Liver (tissue), 9 donors: Measurements from ENCODE around the gene MS4A8. TPM values are rescaled to one million over a fixed set of nuclear protein-coding genes. Genes with fewer than 3 reads are reported as not detected.

Experiments
- DNase-seq: peaks from one replicate; pipeline ENCODE4 v3.0.0-alpha.2; 2017; ENCODE audit warnings: low spot score
- H3K27ac ChIP-seq, 2 donors: one replicate each; pipeline ENCODE4 v1.7.0; 2013; ENCODE audit warnings: inconsistent platforms in 2 of 2, low read length in 2 of 2, control low read depth in 1 of 2, low read depth in 1 of 2, mild to moderate bottlenecking in 1 of 2
- H3K27me3 ChIP-seq, 4 donors: one replicate each; pipeline versions ENCODE4 v1.6.1 to v1.7.0; 2013; ENCODE audit warnings: low read length in 3 of 4, inconsistent platforms in 1 of 4, mild to moderate bottlenecking in 1 of 4, moderate library complexity in 1 of 4; ENCODE audit not compliant: control insufficient read depth in 4 of 4, insufficient read depth in 4 of 4
- H3K36me3 ChIP-seq, 4 donors: one replicate each; pipeline versions ENCODE4 v1.6.1 to v1.7.0; 2013; ENCODE audit warnings: low read length in 3 of 4, mild to moderate bottlenecking in 3 of 4, low read depth in 1 of 4, moderate library complexity in 1 of 4; ENCODE audit not compliant: control insufficient read depth in 4 of 4, insufficient read depth in 3 of 4
- H3K4me1 ChIP-seq, 4 donors: one replicate each; pipeline versions ENCODE4 v1.6.1 to v1.7.0; 2013; ENCODE audit warnings: low read length in 3 of 4, mild to moderate bottlenecking in 3 of 4, moderate library complexity in 1 of 4; ENCODE audit not compliant: control insufficient read depth in 4 of 4, insufficient read depth in 4 of 4
- H3K4me3 ChIP-seq, 3 donors: one replicate each; pipeline versions ENCODE4 v1.6.1 to v1.7.0; 2013; ENCODE audit warnings: low read length in 3 of 3, control low read depth in 1 of 3, low read depth in 1 of 3, mild to moderate bottlenecking in 1 of 3
- H3K9ac ChIP-seq, 2 donors: one replicate each; pipeline ENCODE4 v1.7.0; 2013; ENCODE audit warnings: low read length in 2 of 2, mild to moderate bottlenecking in 2 of 2, moderate library complexity in 2 of 2, control low read depth in 1 of 2, low read depth in 1 of 2
- H3K9me3 ChIP-seq, 4 donors: one replicate each; pipeline versions ENCODE4 v1.6.1 to v1.7.0; 2013; ENCODE audit warnings: low read length in 3 of 4; ENCODE audit not compliant: control insufficient read depth in 4 of 4
- ATF3 ChIP-seq: IDR thresholded peaks from 2 replicates; pipeline ENCODE4 v1.6.1; 2016; ENCODE audit warnings: antibody characterized with exemption
- CTCF ChIP-seq: fragments of 150-350 bp; IDR thresholded peaks from 2 replicates; pipeline ENCODE4 v1.5.1; 2017; ENCODE audit warnings: improper control_type of control experiment, low read depth, low read length; ENCODE audit not compliant: missing input control
- EGR1 ChIP-seq, 2 donors: IDR thresholded peaks; 2 replicates each; pipeline ENCODE4 v1.6.1; 2016 to 2018; ENCODE audit warnings: antibody characterized with exemption in 2 of 2, low read depth in 2 of 2
- FOXA1 ChIP-seq: IDR thresholded peaks from 2 replicates; pipeline ENCODE4 v1.6.1; 2016; ENCODE audit warnings: antibody characterized with exemption
- FOXA2 ChIP-seq: IDR thresholded peaks from 2 replicates; pipeline ENCODE4 v1.6.1; 2016; ENCODE audit warnings: antibody characterized with exemption
- GABPA ChIP-seq, 2 donors: IDR thresholded peaks in 1 of 2; conservative IDR thresholded peaks in 1 of 2; 2 replicates each; pipeline ENCODE4 v1.6.1; 2016; ENCODE audit warnings: antibody characterized with exemption in 2 of 2, mild to moderate bottlenecking in 1 of 2, moderate library complexity in 1 of 2
- HNF4G ChIP-seq: IDR thresholded peaks from 2 replicates; pipeline ENCODE4 v1.6.1; 2016; ENCODE audit warnings: antibody characterized with exemption
- JUND ChIP-seq, 2 donors: IDR thresholded peaks; 2 replicates each; pipeline ENCODE4 v1.6.1; 2016; ENCODE audit warnings: antibody characterized with exemption in 2 of 2
- MAX ChIP-seq: IDR thresholded peaks from 2 replicates; pipeline ENCODE4 v1.6.1; 2016; ENCODE audit warnings: antibody characterized with exemption
- NR2F2 ChIP-seq: IDR thresholded peaks from 2 replicates; pipeline ENCODE4 v1.6.1; 2016; ENCODE audit warnings: antibody characterized with exemption
- RAD21 ChIP-seq, 2 donors: IDR thresholded peaks; 2 replicates each; pipeline ENCODE4 v1.6.1; 2016; ENCODE audit warnings: antibody characterized with exemption in 2 of 2, mild to moderate bottlenecking in 2 of 2
- RXRA ChIP-seq, 2 donors: IDR thresholded peaks; 2 replicates each; pipeline ENCODE4 v1.6.1; 2017 to 2018; ENCODE audit warnings: antibody characterized with exemption in 2 of 2, mild to moderate bottlenecking in 1 of 2
- SP1 ChIP-seq: IDR thresholded peaks from 2 replicates; pipeline ENCODE4 v1.6.1; 2018; ENCODE audit warnings: antibody characterized with exemption, mild to moderate bottlenecking
- TAF1 ChIP-seq: conservative IDR thresholded peaks from 2 replicates; pipeline ENCODE4 v1.6.1; 2016; ENCODE audit warnings: antibody characterized with exemption, mild to moderate bottlenecking
- YY1 ChIP-seq: IDR thresholded peaks from 2 replicates; pipeline ENCODE4 v1.6.1; 2016; ENCODE audit warnings: antibody characterized with exemption, mild to moderate bottlenecking
- WGBS: extraction: QIAGEN DNeasy Blood & Tissue Kit; methylation state at CpG from one replicate; pipeline ENCODE4 v1.1.7; 2013; 5-methylcytosine and 5-hydroxymethylcytosine counted together
- polyA plus RNA-seq, 2 donors: library from polyadenylated mRNA; stranded (reverse) in 1 of 2; unstranded in 1 of 2; fragments of 200-250 nt in 1 of 2; fragments of >200 nt in 1 of 2; fragmentation: Nextera tagmentation in 1 of 2; extraction: Ambion mirVana in 1 of 2; gene quantifications; one replicate each; pipeline versions ENCODE4 v1.2.1 to v1.2.3, GENCODE V29; 2013 to 2015
- total RNA-seq, 2 donors: library from RNA; depleted of rRNA; stranded (reverse); fragments of >200 nt; gene quantifications; one replicate each; pipeline ENCODE4 v1.2.3, GENCODE V29; 2014
- TF ChIP-seq, protein P1 (sequence below): IDR thresholded peaks from 2 replicates; pipeline ENCODE4 v1.6.1; 2016; ENCODE audit warnings: antibody characterized with exemption
- donor health status: healthy.
- donor health status: healthy.
- donor health status: healthy.
- donor health status: healthy.
- donor health status: healthy.

The MS4A8 gene
- total and polyA plus RNA-seq, 4 donors = 0.08 TPM; not detected in 3

DNA sequence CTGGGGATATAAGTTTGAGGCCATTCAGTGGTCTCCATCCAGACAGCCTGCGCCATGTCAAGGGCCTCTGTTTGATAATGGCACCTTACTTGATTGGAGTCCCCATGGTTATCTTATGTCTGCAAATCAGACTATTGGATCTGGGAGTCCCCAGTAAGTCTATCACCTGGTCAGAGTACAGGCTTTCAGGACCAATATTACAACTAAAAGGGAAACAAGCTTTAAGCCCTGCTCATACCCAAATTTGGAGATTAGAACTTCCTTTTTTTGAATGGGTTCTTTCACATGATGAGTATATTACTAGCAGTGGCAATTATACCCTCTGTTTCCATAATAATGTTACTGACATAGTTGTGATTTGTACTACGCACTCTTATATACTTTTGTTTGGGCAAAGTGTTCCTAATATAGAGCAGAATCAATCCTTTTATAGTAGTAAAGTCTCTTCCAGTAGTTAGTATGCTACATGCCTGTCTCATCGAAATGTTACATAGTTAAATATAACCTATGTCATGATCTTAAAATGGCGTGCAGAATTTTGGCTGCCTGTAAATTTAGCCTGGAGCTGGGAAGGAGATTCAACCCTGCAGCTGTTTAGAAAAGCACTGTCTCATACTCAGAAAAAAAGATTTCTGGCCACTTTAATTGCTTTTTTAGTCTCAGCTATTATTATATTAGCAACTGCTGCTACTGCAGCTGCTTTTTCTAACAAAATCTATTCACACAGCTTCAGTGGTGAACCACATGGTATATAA is 62.2 kb downstream of the MS4A8 start:
- Histone ChIP-seq H3K4me3 (no peak overlapping the region), H3K9me3 (no peaks in the 10 kb centered on the region), H3K27ac (no peak overlapping the region), H3K9ac (no peak overlapping the region), H3K36me3 (no peaks in the 10 kb centered on the region), H3K4me1 (no peaks in the 10 kb centered on the region), H3K27me3 (peaks cover 0 to 3% (median 0%) of the 10 kb centered on the region in 4 donors)
- TF ChIP-seq, protein P1, sequence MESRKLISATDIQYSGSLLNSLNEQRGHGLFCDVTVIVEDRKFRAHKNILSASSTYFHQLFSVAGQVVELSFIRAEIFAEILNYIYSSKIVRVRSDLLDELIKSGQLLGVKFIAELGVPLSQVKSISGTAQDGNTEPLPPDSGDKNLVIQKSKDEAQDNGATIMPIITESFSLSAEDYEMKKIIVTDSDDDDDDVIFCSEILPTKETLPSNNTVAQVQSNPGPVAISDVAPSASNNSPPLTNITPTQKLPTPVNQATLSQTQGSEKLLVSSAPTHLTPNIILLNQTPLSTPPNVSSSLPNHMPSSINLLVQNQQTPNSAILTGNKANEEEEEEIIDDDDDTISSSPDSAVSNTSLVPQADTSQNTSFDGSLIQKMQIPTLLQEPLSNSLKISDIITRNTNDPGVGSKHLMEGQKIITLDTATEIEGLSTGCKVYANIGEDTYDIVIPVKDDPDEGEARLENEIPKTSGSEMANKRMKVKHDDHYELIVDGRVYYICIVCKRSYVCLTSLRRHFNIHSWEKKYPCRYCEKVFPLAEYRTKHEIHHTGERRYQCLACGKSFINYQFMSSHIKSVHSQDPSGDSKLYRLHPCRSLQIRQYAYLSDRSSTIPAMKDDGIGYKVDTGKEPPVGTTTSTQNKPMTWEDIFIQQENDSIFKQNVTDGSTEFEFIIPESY = no peak
- TF ChIP-seq NR2F2 (no peak), FOXA2 (no peak), EGR1 (IDR thresholded peaks at IDR 0.05; ENCODE audit: low read depth in 2 of 2) (no peak), RXRA (IDR thresholded peaks at IDR 0.05) (no peak), HNF4G (no peak), GABPA (IDR thresholded peaks at IDR 0.05 in 1 of 2, conservative IDR thresholded peaks at IDR 0.05 in 1 of 2) (no peak), YY1 (no peak), RAD21 (IDR thresholded peaks at IDR 0.05) (no peak), MAX (no peak), ATF3 (no peak), JUND (IDR thresholded peaks at IDR 0.05) (no peak), FOXA1 (no peak), SP1 (no peak), CTCF (no peak), TAF1 (no peak)
- 85% methylated on average over 4 of the region's 4 CpGs for WGBS
- no peak for DNase-seq

DNA sequence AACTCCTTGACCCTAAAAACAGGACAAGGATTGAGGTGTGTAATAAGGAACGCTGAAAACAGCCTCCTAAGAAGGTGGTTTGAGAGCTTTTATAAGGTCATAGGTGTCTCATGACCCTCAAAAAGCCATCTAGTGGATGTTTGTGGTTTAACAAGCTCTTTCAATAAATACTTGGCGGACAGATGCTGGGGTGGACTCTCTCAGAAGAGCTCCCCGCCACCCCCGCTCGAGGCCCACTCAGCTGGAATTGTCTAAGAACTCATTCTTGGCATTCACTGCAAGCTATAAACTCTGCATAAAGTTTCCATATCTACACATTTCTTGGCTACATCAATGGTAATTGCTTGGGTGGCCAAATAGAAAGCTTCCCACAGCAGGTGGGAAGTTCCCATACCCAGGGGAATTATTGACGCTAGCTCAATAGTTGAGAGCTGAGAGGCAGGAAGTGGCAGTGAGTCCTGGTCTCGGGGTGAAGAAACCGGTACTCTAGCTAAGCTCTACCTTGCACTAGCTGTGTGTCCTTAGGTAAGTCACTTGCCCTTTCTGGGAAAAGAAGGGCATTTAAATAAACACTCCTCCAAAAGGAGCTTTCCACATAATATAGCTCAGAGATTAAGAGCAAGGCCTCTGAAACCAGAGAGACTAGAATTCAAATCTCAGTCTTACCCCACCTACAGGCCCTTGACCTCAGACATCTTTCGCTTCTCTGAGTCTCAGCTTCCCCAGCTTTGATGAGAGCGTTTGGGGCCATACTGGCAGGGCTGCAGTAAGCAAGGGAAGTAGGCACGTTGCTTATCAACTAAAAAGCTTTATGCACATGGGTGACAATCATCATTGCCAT is 63.7 kb downstream of the MS4A8 start:
- peaks cover 0 to 5% (median 0%) of the 10 kb centered on the region in 4 donors for H3K27me3 ChIP-seq

More for the DNA sequence above, 63.7 kb downstream of the MS4A8 start:
- Histone ChIP-seq H3K27ac (no peak overlapping the region), H3K36me3 (no peaks in the 10 kb centered on the region), H3K4me3 (no peak overlapping the region), H3K9me3 (no peaks in the 10 kb centered on the region), H3K4me1 (no peaks in the 10 kb centered on the region), H3K9ac (no peak overlapping the region)
- TF ChIP-seq SP1 (no peak), RAD21 (IDR thresholded peaks at IDR 0.05) (peak in 1 of 2 donors; percentile 37), CTCF (peak; percentile 26), YY1 (no peak), HNF4G (no peak), JUND (IDR thresholded peaks at IDR 0.05) (no peak)
- 63% methylated on average over 11 of the region's 11 CpGs for WGBS
- no peak for DNase-seq
